GM13976 (cell line): ENCODE results near the gene DNAAF1.
"Not testable (repeated sequence)": the region's sequence is repeated elsewhere in the genome, so short reads cannot be mapped to it uniquely, and the experiment has no call there.

Source experiments
- DNase-seq: peaks from one replicate; pipeline ENCODE4 v3.0.0; 2012; ENCODE audit warnings: low spot score
- CTCF ChIP-seq: IDR thresholded peaks from 2 replicates; pipeline ENCODE4 v1.5.1; 2012; ENCODE audit warnings: borderline replicate concordance, mild to moderate bottlenecking; ENCODE audit not compliant: insufficient read depth; ENCODE audit errors: extremely low read depth, missing control alignments, control extremely low read depth
- in situ Hi-C: fragments of 300-500 bp; cut with MboI; formaldehyde crosslinking; loops from one replicate; pipeline ENCODE4 v1.12.0; 2022; ENCODE audit warnings: low sequenced_read_pairs, mixed read lengths, inconsistent platforms; ENCODE audit not compliant: unreplicated experiment

The DNAAF1 gene

GRCh38 chr16:84207879-84208278 lies 62.8 kb downstream of the DNAAF1 start:
- no peak for TF ChIP-seq CTCF
- in situ Hi-C loops, result no loop called here
- DNase-seq, result no peak

- no peak for TF ChIP-seq CTCF
- in situ Hi-C loops, result no loop called here
- no peak for DNase-seq
Observed at GRCh38 chr16:84209989-84210388, 64.9 kb downstream of the DNAAF1 start.

- in situ Hi-C loops, result no loop called here
- no peak for TF ChIP-seq CTCF
- DNase-seq, result no peak
Observed at GRCh38 chr16:84212154-84212553, 67.0 kb downstream of the DNAAF1 start.

- in situ Hi-C loops, result no loop called here
- no peak for DNase-seq
- no peak for TF ChIP-seq CTCF
Observed at GRCh38 chr16:84212631-84213030, 67.5 kb downstream of the DNAAF1 start.

GRCh38 chr16:84214451-84215066 lies 69.5 kb downstream of the DNAAF1 start:
- no peak for DNase-seq
- in situ Hi-C loops, result no loop called here
- TF ChIP-seq CTCF, result no peak

GRCh38 chr16:84215531-84215930 lies 70.4 kb downstream of the DNAAF1 start:
- TF ChIP-seq CTCF, result no peak
- DNase-seq, result no peak
- in situ Hi-C loops, result no loop called here

GRCh38 chr16:84216144-84216543 lies 71.0 kb downstream of the DNAAF1 start:
- in situ Hi-C loops, result not testable (repeated sequence)

More at GRCh38 chr16:84216144-84216543, 71.0 kb downstream of the DNAAF1 start:
- not testable (repeated sequence) for DNase-seq
